ENCODE measurements around the gene SH3YL1. TPM values are rescaled to one million over a fixed set of nuclear protein-coding genes. Genes with fewer than 3 reads are reported as not detected.

Gene SH3YL1
- total and polyA plus RNA-seq, 2 experiments from 2014 or later: 35.6 to 45.8 TPM

- H3K4me3 Mint-ChIP-seq: no peak overlapping the region
- ATAC-seq (no peak), DNase-seq (ENCODE audit: low spot score) (no peak)
These were observed 4.9 kb downstream of the SH3YL1 start for GRCh38 chr2:258933-259332.

More at GRCh38 chr2:258933-259332, 4.9 kb downstream of the SH3YL1 start:
- Mint-ChIP-seq H3K36me3 (ENCODE audit: low read depth) (peaks cover 40% of the 10 kb centered on the region), H3K4me1 (peaks cover 16% of the 10 kb centered on the region), H3K27ac (no peak overlapping the region), H3K9me3 (peaks cover 27% of the 10 kb centered on the region), H3K27me3 (ENCODE audit: insufficient read depth, low read depth, poor library complexity) (peaks cover 21% of the 10 kb centered on the region)
- H2AFZ ChIP-seq: no peak overlapping the region
- peaks cover 54% of the 10 kb centered on the region for H3K79me2 ChIP-seq (replicated peaks; ENCODE audit: insufficient read depth)
- H3K4me1 ChIP-seq (ENCODE audit: insufficient read depth): peaks cover 12% of the 10 kb centered on the region
- no peaks in the 10 kb centered on the region for H3K9me2 ChIP-seq (ENCODE audit: insufficient read depth)
- no peak overlapping the region for H3K4me3 ChIP-seq
- H3F3A ChIP-seq (replicated peaks; ENCODE audit: low read depth): no peaks in the 10 kb centered on the region
- H3K27ac ChIP-seq (ENCODE audit: low read depth): no peak overlapping the region
- no peak overlapping the region for H3K4me2 ChIP-seq
- H3K27me3 ChIP-seq (ENCODE audit: insufficient read depth): peaks cover 12% of the 10 kb centered on the region
- H4K20me1 ChIP-seq (replicated peaks; ENCODE audit: insufficient read depth): peaks cover 6% of the 10 kb centered on the region; the same call in 1 of the 2 replicates
- no peak for TF ChIP-seq EZH2 (IDR thresholded peaks at IDR 0.05; ENCODE audit: low read depth, unreplicated experiment)
- TF ChIP-seq NANOG (IDR thresholded peaks at IDR 0.05; ENCODE audit: borderline replicate concordance): no peak
- TF ChIP-seq ZNF114 (CRISPR knock-in tag; IDR thresholded peaks at IDR 0.05): no peak
- no peak for TF ChIP-seq POLR2AphosphoS5 (IDR thresholded peaks at IDR 0.05; ENCODE audit: low read depth)
- TF ChIP-seq, protein P1, sequence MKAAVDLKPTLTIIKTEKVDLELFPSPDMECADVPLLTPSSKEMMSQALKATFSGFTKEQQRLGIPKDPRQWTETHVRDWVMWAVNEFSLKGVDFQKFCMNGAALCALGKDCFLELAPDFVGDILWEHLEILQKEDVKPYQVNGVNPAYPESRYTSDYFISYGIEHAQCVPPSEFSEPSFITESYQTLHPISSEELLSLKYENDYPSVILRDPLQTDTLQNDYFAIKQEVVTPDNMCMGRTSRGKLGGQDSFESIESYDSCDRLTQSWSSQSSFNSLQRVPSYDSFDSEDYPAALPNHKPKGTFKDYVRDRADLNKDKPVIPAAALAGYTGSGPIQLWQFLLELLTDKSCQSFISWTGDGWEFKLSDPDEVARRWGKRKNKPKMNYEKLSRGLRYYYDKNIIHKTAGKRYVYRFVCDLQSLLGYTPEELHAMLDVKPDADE (IDR thresholded peaks at IDR 0.05): no peak
- TF ChIP-seq JUNB (IDR thresholded peaks at IDR 0.05; ENCODE audit: unreplicated experiment): no peak
- no peak for TF ChIP-seq STAT1 (IDR thresholded peaks at IDR 0.05; ENCODE audit: unreplicated experiment)
- TF ChIP-seq EZH2phosphoT487 (IDR thresholded peaks at IDR 0.05; ENCODE audit: unreplicated experiment): no peak
- TF ChIP-seq CREB1 (CRISPR knock-in tag; IDR thresholded peaks at IDR 0.05; ENCODE audit: low read depth): no peak
- no peak for TF ChIP-seq CTCF (conservative IDR thresholded peaks at IDR 0.05; ENCODE audit: low read depth in 2 of 2)
- TF ChIP-seq ZNF462 (CRISPR knock-in tag; IDR thresholded peaks at IDR 0.05): no peak
- no peak for TF ChIP-seq REST (IDR thresholded peaks at IDR 0.05; ENCODE audit: unreplicated experiment)
- TF ChIP-seq ZNF331 (CRISPR knock-in tag; IDR thresholded peaks at IDR 0.05; ENCODE audit: low read depth): no peak
- H3K36me3 ChIP-seq (ENCODE audit: insufficient read depth): peaks cover 11% of the 10 kb centered on the region
